Body of pancreas (tissue), 4 donors: Measurements from ENCODE around the gene HIF1A. TPM values are rescaled to one million over a fixed set of nuclear protein-coding genes. Genes with fewer than 3 reads are reported as not detected.

Experiments used
- ATAC-seq: fragments of 150-250 bp; one replicate; pipeline ENCODE4 v1.9.1; 2016
- DNase-seq, 4 donors: peaks; one replicate each; pipeline ENCODE4 v3.0.0-alpha.2; 2019
- H3K27ac ChIP-seq, 4 donors: fragments of 200-600 bp; sonication (generic); 1 replicate in 3 of 4; 2 replicates in 1 of 4; pipeline versions ENCODE4 v1.5.1 to v1.6.1; 2016 to 2019; ENCODE audit warnings: mild to moderate bottlenecking in 1 of 4, mixed read lengths in 1 of 4, moderate library complexity in 1 of 4
- H3K27me3 ChIP-seq, 2 donors: fragments of 200-600 bp; sonication (generic); one replicate each; pipeline ENCODE4 v1.6.0; 2016; ENCODE audit warnings: mild to moderate bottlenecking in 1 of 2
- H3K36me3 ChIP-seq, 2 donors: fragments of 200-600 bp; sonication (generic); replicated peaks in 1 of 2; 2 replicates each; pipeline ENCODE4 v1.5.1; 2016; ENCODE audit warnings: low read depth in 2 of 2; ENCODE audit not compliant: insufficient read depth in 1 of 2
- H3K4me1 ChIP-seq: fragments of 200-600 bp; sonication (generic); one replicate; pipeline ENCODE4 v1.6.0; 2016
- H3K4me3 ChIP-seq, 2 donors: fragments of 200-600 bp; sonication (generic); 1 replicate in 1 of 2; 2 replicates in 1 of 2; pipeline ENCODE4 v1.5.1; 2016 to 2019
- H3K9me3 ChIP-seq, 3 donors: fragments of 200-600 bp; sonication (generic); 1 replicate in 2 of 3; 2 replicates in 1 of 3; pipeline ENCODE4 v1.5.1; 2016
- POLR2A ChIP-seq, 3 donors: fragments of 450-650 bp; IDR thresholded peaks; one replicate each; pipeline ENCODE4 v1.6.1; 2016; ENCODE audit warnings: antibody characterized with exemption in 3 of 3, mild to moderate bottlenecking in 2 of 3
- WGBS, 2 donors: methylation state at CpG; one replicate each; pipeline ENCODE4 v1.1.5; 2017; 5-methylcytosine and 5-hydroxymethylcytosine counted together
- intact Hi-C: fragments of 100-400 bp; cut with DNase I; formaldehyde crosslinking; loops from one replicate; pipeline ENCODE4 v1.15.1; 2023
- total RNA-seq, 2 donors: library from RNA; depleted of rRNA; stranded (reverse); fragments of >200 nt; gene quantifications; one replicate each; pipeline ENCODE4 v1.1.0, GENCODE V29; 2016
- TF ChIP-seq, protein P1 (sequence below), 7 experiments: fragments of 450-650 bp in 4 of 7; fragments of 200-600 bp in 3 of 7; sonication (generic) in 3 of 7; IDR thresholded peaks; one replicate each; pipeline ENCODE4 v1.5.1; 2016 to 2019; ENCODE audit warnings: antibody characterized with exemption in 7 of 7

HIF1A gene
- total RNA-seq, 2 donors from 2014 or later = 36.8 to 66.9 TPM

DNA sequence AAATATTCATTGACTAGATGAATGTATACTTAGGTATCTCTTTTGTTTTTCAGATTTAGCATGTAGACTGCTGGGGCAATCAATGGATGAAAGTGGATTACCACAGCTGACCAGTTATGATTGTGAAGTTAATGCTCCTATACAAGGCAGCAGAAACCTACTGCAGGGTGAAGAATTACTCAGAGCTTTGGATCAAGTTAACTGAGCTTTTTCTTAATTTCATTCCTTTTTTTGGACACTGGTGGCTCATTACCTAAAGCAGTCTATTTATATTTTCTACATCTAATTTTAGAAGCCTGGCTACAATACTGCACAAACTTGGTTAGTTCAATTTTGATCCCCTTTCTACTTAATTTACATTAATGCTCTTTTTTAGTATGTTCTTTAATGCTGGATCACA lies 51.6 kb downstream of the HIF1A start:
- H3K4me1 ChIP-seq = peaks cover 10% of the 10 kb centered on the region
- intact Hi-C loops = no loop called here
- DNase-seq (no peak), ATAC-seq (no peak)
- TF ChIP-seq, protein P1, sequence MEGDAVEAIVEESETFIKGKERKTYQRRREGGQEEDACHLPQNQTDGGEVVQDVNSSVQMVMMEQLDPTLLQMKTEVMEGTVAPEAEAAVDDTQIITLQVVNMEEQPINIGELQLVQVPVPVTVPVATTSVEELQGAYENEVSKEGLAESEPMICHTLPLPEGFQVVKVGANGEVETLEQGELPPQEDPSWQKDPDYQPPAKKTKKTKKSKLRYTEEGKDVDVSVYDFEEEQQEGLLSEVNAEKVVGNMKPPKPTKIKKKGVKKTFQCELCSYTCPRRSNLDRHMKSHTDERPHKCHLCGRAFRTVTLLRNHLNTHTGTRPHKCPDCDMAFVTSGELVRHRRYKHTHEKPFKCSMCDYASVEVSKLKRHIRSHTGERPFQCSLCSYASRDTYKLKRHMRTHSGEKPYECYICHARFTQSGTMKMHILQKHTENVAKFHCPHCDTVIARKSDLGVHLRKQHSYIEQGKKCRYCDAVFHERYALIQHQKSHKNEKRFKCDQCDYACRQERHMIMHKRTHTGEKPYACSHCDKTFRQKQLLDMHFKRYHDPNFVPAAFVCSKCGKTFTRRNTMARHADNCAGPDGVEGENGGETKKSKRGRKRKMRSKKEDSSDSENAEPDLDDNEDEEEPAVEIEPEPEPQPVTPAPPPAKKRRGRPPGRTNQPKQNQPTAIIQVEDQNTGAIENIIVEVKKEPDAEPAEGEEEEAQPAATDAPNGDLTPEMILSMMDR (IDR thresholded peaks at IDR 0.05) = no peak
- TF ChIP-seq POLR2A (IDR thresholded peaks at IDR 0.05) = no peak
- H3K27me3 ChIP-seq = no peaks in the 10 kb centered on the region
- H3K27ac ChIP-seq = no peak overlapping the region
- H3K4me3 ChIP-seq = no peak overlapping the region
- no peaks in the 10 kb centered on the region for H3K9me3 ChIP-seq
- peaks cover 3 to 10% of the 10 kb centered on the region in 2 donors for H3K36me3 ChIP-seq

DNA sequence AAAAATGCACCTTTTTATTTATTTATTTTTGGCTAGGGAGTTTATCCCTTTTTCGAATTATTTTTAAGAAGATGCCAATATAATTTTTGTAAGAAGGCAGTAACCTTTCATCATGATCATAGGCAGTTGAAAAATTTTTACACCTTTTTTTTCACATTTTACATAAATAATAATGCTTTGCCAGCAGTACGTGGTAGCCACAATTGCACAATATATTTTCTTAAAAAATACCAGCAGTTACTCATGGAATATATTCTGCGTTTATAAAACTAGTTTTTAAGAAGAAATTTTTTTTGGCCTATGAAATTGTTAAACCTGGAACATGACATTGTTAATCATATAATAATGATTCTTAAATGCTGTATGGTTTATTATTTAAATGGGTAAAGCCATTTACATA lies 52.0 kb downstream of the HIF1A start:
- no peak for TF ChIP-seq POLR2A (IDR thresholded peaks at IDR 0.05)
- TF ChIP-seq, protein P1 (IDR thresholded peaks at IDR 0.05) = no peak
- 86 to 96% methylated on average over 3 of the region's 3 CpGs for WGBS, 2 donors
- peaks cover 0 to 8% of the 10 kb centered on the region in 2 donors for H3K36me3 ChIP-seq

DNA sequence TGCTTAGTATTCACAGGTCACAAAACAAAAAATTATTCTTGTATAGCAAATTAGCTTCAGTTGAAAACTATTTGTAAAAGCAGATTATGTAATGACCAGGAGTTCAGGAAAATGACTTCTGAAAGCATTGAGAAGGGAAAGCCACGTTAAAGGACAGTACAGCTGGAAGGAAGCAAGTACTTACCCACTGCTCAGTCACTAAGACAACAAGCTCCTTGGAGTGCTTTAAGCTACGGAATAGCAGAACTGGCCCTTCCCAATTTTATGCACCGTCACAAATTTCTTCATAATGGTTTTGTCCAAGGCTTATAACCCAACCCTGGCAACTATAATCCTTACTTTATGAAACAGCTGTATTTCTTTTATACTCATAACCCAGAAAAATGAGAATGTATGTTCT lies 54.0 kb downstream of the HIF1A start:
- no peak for TF ChIP-seq POLR2A (IDR thresholded peaks at IDR 0.05)
- TF ChIP-seq, protein P1 (IDR thresholded peaks at IDR 0.05) = no peak
- Histone ChIP-seq H3K36me3 (peaks cover 0 to 8% of the 10 kb centered on the region in 2 donors), H3K27me3 (no peaks in the 10 kb centered on the region), H3K4me1 (peaks cover 10% of the 10 kb centered on the region), H3K27ac (no peak overlapping the region), H3K4me3 (no peak overlapping the region), H3K9me3 (no peaks in the 10 kb centered on the region)
- no peak for ATAC-seq
- intact Hi-C loops = no loop called here
- DNase-seq = no peak
- 69 to 78% methylated on average over 3 of the region's 3 CpGs for WGBS, 2 donors

More for the DNA sequence above, 52.0 kb downstream of the HIF1A start:
- ATAC-seq (no peak), DNase-seq (no peak)
- no peaks in the 10 kb centered on the region for H3K27me3 ChIP-seq
- intact Hi-C loops = no loop called here
- no peaks in the 10 kb centered on the region for H3K9me3 ChIP-seq
- H3K4me1 ChIP-seq = peaks cover 10% of the 10 kb centered on the region
- H3K27ac ChIP-seq = no peak overlapping the region
- peak overlapping the region in 1 of 2 donors; percentile 0 for H3K4me3 ChIP-seq

DNA sequence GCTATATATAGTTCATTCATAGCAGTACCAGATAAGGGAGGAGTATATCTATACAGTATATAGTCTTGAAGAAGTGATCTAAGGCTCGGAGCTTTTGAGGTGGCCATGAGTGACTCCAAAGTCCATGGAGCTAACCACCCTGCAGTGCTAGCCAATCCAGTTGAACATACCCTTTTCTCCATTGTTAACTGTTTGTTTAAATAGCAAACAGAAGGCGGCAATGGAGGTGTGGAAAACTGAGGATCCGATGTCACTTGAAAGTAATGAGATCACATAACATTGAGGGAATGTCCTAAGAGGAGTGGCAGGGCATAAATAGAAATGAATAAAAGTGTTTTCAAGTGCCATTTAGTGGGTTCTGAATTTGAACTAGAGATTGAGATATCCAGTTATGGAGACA lies 54.6 kb downstream of the HIF1A start:
- TF ChIP-seq, protein P1 (IDR thresholded peaks at IDR 0.05) = no peak
- TF ChIP-seq POLR2A (IDR thresholded peaks at IDR 0.05) = no peak
- peaks cover 0 to 6% of the 10 kb centered on the region in 2 donors for H3K36me3 ChIP-seq
- peaks cover 10% of the 10 kb centered on the region for H3K4me1 ChIP-seq
- WGBS, 2 donors = 51 to 67% methylated on average over 3 of the region's 3 CpGs
- DNase-seq (no peak), ATAC-seq (no peak)
- H3K27ac ChIP-seq = no peak overlapping the region
- H3K4me3 ChIP-seq = no peak overlapping the region
- intact Hi-C loops = loop anchor here (10.0 kb wide), 1 partner anchor 45 kb away; no protein-coding TSS in a partner anchor
- no peaks in the 10 kb centered on the region for H3K27me3 ChIP-seq
- H3K9me3 ChIP-seq = no peaks in the 10 kb centered on the region
